ENCODE results near the gene TGIF1.

TGIF1 gene

GRCh38 chr18:3422905-3423304, 27.1 kb upstream of the TGIF1 start:
- no peak for TF ChIP-seq CTCF (conservative IDR thresholded peaks at IDR 0.05)
- H3K27ac ChIP-seq = no peak overlapping the region

GRCh38 chr18:3424280-3424890, 25.6 kb upstream of the TGIF1 start:
- TF ChIP-seq CTCF (conservative IDR thresholded peaks at IDR 0.05) = no peak
- H3K27ac ChIP-seq = no peak overlapping the region

GRCh38 chr18:3425030-3425429, 24.9 kb upstream of the TGIF1 start:
- H3K27ac ChIP-seq = no peak overlapping the region
- no peak for TF ChIP-seq CTCF (conservative IDR thresholded peaks at IDR 0.05)

- TF ChIP-seq CTCF (conservative IDR thresholded peaks at IDR 0.05) = no peak
- no peak overlapping the region for H3K27ac ChIP-seq
These were observed 24.5 kb upstream of the TGIF1 start for GRCh38 chr18:3425446-3425845.

GRCh38 chr18:3426074-3426473, 23.9 kb upstream of the TGIF1 start:
- TF ChIP-seq CTCF (conservative IDR thresholded peaks at IDR 0.05) = no peak
- H3K27ac ChIP-seq = no peak overlapping the region

- no peak overlapping the region for H3K27ac ChIP-seq
- no peak for TF ChIP-seq CTCF (conservative IDR thresholded peaks at IDR 0.05)
These were observed 22.0 kb upstream of the TGIF1 start for GRCh38 chr18:3427944-3428343.

- H3K27ac ChIP-seq = no peak overlapping the region
- no peak for TF ChIP-seq CTCF (conservative IDR thresholded peaks at IDR 0.05)
These were observed 20.9 kb upstream of the TGIF1 start for GRCh38 chr18:3429121-3429520.

Measured in VCaP (cell line).